ENCODE results near the gene PLA2G4D. TPM values are rescaled to one million over a fixed set of nuclear protein-coding genes. Genes with fewer than 3 reads are reported as not detected.

PLA2G4D gene
- total RNA-seq, 6 experiments from 2014 or later = not detected

- H3K27me3 Mint-ChIP-seq (ENCODE audit: insufficient read depth) = peaks cover 29% of the 10 kb centered on the region
- H3K9me3 Mint-ChIP-seq = no peaks in the 10 kb centered on the region
- no peak for TF ChIP-seq CTCF (IDR thresholded peaks at IDR 0.05)
- H3K36me3 Mint-ChIP-seq (ENCODE audit: low read depth) = no peaks in the 10 kb centered on the region
- H3K4me1 Mint-ChIP-seq (ENCODE audit: low read depth) = peaks cover 19% of the 10 kb centered on the region
- no peak for DNase-seq
- no peak overlapping the region for H3K4me3 Mint-ChIP-seq
- no peak overlapping the region for H3K27ac Mint-ChIP-seq
Observed at GRCh38 chr15:42060477-42060763, 33.9 kb downstream of the PLA2G4D start.

DNA sequence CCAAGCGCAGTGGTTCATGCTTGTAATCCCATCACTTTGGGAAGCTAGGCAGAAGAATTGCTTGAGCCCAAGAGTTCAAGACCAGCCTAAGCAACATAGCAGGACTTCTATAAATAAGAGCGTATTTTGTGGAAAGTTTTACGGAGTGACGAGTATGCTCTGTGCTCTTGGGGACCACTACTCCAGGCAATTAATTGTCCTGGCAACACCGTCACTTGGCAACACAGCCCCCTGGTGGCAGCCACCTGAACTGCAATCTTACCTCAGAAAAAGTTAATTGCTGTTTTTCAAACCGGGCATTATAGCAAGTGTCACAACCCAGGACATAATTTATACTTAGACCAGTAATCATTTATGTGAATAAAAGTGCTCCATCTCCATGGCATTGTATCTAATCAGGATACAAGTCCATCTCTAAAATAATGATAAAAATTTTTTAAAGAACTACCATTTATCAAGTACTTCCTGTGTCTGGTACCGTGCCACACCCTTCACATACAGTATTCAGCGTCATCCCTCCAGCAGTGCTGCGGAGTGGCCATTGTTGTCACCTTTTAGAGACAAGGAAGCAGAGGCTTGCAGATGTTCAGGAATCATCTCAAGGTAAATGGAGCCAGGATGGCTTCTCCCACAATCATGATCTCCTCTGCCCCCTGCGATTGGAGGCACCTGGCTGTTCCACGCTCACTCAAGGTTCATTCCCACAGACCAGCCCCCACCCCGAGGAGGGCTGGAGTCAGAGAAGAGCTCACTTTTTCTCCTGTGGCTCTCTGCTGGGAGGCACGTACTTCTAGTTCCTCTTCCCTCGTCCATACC lies 34.5 kb downstream of the PLA2G4D start:
- Mint-ChIP-seq H3K4me1 (ENCODE audit: low read depth) (peaks cover 15% of the 10 kb centered on the region), H3K4me3 (no peak overlapping the region), H3K36me3 (ENCODE audit: low read depth) (no peaks in the 10 kb centered on the region), H3K27me3 (ENCODE audit: insufficient read depth) (peaks cover 28% of the 10 kb centered on the region), H3K9me3 (no peaks in the 10 kb centered on the region), H3K27ac (no peak overlapping the region)
- peak; percentile 7 for DNase-seq
- TF ChIP-seq CTCF (IDR thresholded peaks at IDR 0.05) = peak; percentile 99

- DNase-seq = no peak
- Mint-ChIP-seq H3K4me3 (no peak overlapping the region), H3K36me3 (ENCODE audit: low read depth) (no peaks in the 10 kb centered on the region), H3K9me3 (no peaks in the 10 kb centered on the region), H3K4me1 (ENCODE audit: low read depth) (peaks cover 15% of the 10 kb centered on the region), H3K27me3 (ENCODE audit: insufficient read depth) (peaks cover 30% of the 10 kb centered on the region), H3K27ac (no peak overlapping the region)
- no peak for TF ChIP-seq CTCF (IDR thresholded peaks at IDR 0.05)
Observed at GRCh38 chr15:42058791-42059190, 35.6 kb downstream of the PLA2G4D start.

GRCh38 chr15:42057799-42058646 lies 36.3 kb downstream of the PLA2G4D start:
- no peak overlapping the region for H3K27ac Mint-ChIP-seq
- no peaks in the 10 kb centered on the region for H3K36me3 Mint-ChIP-seq (ENCODE audit: low read depth)
- H3K9me3 Mint-ChIP-seq = no peaks in the 10 kb centered on the region
- no peak for DNase-seq
- TF ChIP-seq CTCF (IDR thresholded peaks at IDR 0.05) = no peak
- H3K27me3 Mint-ChIP-seq (ENCODE audit: insufficient read depth) = peaks cover 33% of the 10 kb centered on the region
- peaks cover 15% of the 10 kb centered on the region for H3K4me1 Mint-ChIP-seq (ENCODE audit: low read depth)
- peak overlapping the region; percentile 61; the same call in 1 of the 2 replicates for H3K4me3 Mint-ChIP-seq

GRCh38 chr15:42056934-42057798 lies 37.2 kb downstream of the PLA2G4D start:
- Mint-ChIP-seq H3K36me3 (ENCODE audit: low read depth) (no peaks in the 10 kb centered on the region), H3K4me3 (peak overlapping the region; percentile 61), H3K9me3 (no peaks in the 10 kb centered on the region), H3K27ac (no peak overlapping the region), H3K27me3 (ENCODE audit: insufficient read depth) (peaks cover 31% of the 10 kb centered on the region), H3K4me1 (ENCODE audit: low read depth) (peaks cover 15% of the 10 kb centered on the region)
- peak; percentile 76 for TF ChIP-seq CTCF (IDR thresholded peaks at IDR 0.05)
- peak; percentile 61 for DNase-seq
